ENCODE results near the gene HOXD12. TPM values are rescaled to one million over a fixed set of nuclear protein-coding genes. Genes with fewer than 3 reads are reported as not detected.

HOXD12 gene, protein sequence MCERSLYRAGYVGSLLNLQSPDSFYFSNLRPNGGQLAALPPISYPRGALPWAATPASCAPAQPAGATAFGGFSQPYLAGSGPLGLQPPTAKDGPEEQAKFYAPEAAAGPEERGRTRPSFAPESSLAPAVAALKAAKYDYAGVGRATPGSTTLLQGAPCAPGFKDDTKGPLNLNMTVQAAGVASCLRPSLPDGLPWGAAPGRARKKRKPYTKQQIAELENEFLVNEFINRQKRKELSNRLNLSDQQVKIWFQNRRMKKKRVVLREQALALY
- under 1 TPM in 2 of 12 donors, not detected in 10; 0.15 to 0.37 TPM for polyA plus RNA-seq (ENCODE audit: insufficient read length in 12 of 12)
- long read RNA-seq, donor 1, result 0 reads
- long read RNA-seq, donor 2, result 0 reads
- long read RNA-seq, donor 3, result 0 reads
- long read RNA-seq, donor 4, result 0 reads
- long read RNA-seq, donor 5, result 0 reads
- long read RNA-seq, donor 6, result 0 reads
- long read RNA-seq, donor 7, result 0 reads
- long read RNA-seq, donor 8, result 0 reads
- long read RNA-seq, donor 9, result 0 reads
- long read RNA-seq, donor 10, result 0 reads
- long read RNA-seq, donor 11, result 0 reads

DNA sequence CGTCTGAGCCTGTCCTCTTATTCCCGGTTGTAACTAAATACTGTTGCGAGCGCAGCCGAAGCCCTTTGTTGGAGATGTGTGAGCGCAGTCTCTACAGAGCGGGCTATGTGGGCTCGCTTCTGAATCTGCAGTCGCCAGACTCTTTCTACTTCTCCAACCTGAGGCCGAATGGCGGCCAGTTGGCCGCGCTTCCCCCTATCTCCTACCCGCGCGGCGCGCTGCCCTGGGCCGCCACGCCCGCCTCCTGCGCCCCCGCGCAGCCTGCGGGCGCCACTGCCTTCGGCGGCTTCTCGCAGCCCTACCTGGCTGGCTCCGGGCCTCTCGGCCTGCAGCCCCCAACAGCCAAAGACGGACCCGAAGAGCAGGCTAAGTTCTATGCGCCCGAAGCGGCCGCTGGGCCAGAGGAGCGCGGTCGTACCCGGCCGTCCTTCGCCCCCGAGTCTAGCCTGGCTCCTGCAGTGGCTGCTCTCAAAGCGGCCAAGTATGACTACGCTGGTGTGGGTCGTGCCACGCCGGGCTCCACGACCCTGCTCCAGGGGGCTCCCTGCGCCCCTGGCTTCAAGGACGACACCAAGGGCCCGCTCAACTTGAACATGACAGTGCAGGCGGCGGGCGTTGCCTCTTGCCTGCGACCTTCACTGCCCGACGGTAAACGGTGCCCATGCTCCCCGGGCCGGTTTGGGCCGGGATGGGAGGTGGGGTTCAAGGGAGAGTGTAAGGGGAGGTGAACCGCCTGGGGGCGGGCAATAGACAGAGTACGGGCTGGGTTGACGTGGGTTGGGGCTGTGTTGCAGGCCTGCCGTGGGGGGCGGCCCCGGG, at the start of gene HOXD12:
Gene HOXD12 (plus strand): TSS at position 68 of the 819 bp plus-strand sequence. CDS start 7 bp downstream, at position 75.
- DNase-seq, result no peak

DNA sequence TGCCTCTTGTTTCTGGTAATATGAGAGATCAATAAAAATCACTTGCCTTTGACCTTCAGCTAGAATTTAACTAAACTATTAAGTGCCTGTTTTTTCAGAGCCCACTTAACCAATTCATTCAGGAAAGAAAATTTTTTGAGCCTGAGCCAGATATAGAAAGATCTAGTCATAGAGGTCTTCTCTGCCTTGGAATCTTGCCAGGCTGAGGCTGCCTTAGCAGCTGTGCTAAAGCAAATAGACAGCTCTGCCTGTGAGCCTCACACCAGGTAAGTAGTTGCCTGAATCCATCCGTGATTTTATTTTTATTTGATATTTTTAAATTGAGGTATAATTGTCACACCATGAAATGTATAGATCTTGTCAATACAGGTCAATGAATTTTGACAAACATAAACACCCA, 43.2 kb upstream of the HOXD12 start:
- DNase-seq, result no peak

DNA sequence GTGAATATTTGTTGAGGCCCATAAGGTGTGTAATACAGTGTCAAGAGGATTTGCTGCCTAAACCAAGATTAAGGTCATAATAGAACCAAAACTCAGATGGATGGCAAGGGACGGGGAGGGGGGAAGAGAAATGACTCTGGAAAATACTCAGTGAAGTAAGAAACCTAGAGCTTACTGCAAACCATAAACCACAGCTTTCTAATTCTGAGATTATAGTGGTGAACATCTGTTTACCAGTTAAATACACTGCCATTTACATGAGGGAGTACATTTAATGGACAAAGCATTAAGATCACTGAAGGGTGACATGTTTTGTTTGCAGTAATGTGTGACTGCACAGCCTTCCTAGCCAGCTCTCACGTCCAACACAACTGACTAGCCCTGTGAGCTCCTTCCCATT, 35.6 kb upstream of the HOXD12 start:
- no peak for DNase-seq

DNA sequence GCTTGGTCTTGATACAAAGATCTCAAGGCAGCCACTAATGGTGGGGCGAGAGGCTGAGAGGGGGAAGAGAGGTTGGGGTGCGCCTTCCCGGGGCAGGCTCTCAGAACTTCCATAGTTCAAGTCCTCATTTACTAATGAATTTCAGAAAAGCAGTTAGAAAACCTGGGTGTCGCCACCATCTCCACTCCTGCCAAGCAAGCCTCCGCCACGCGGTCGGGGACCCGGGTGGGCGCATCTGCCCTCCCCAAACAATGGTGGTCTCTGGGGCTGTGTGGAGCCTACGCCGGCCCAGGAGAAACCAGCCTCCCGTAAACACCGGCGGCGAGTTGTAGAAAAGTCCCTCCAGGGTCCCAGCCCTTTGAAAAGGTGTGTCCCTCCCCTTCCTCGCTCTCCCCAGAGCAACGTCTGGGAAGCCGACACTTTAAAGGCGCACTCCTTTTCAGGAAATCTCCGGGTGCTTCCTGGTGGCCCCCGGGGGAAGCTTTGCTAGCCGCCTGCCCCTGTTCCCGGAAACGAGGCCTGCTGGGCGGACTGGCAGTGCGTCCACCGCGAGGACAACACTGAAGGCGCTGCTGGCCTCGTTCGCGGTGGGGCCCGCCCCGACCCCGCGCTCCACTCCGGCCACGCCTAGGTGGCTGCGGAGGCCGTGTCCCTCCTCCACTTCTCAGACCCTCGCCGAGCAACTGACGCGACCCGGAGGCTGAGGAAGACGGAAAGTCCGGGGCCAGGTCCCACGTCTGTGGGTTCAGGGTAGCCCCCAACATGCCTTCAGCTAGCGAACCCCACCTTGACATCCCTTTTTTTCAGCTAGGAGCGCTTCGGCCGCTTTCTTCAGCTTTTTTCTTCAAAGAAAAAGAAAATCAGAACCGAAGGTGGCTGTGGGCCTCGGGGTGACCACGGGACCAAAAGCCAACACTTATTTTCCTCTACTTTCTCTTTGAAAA, 32.7 kb upstream of the HOXD12 start:
- no peak for DNase-seq

DNA sequence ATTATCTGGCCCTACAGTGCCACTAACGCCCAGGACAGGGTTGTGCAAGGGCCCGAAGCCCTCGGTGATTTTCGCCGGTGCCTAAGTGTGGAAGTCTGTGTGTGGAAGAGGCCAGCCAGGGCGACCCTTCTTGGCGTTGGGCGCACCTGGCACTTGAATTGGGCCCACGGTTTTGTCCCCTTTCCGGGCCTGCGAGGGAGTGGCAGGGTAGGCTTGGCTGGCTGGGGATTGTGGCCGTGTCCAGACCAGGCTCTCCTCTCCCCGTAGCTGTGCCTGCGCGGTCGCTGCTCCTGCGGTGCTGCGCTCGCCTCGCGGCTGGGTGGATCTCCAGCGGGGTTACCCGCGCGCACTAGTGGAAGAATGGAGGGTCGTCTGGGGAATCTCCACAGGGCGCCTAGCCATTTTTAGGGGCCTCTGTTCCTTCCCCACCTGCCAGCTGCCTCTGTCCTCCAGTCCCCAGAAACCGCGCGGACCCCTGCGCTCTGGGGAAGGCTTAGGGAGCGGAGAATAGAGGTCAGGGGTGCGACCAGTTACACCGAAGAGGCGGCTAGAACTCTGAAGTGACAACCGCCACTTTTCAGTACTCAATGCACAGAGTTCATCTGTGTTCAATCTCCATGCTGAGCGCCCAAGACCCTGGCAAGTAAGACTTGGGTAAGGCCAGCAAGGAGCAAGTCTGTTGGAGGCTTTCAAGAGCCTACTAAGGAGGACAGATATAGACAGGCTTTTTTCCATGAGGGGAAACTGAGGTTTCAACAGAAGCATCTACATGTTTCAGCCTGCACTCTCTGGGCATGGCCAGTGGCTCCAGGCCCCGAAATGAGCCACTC, 31.8 kb upstream of the HOXD12 start:
- DNase-seq, result no peak

DNA sequence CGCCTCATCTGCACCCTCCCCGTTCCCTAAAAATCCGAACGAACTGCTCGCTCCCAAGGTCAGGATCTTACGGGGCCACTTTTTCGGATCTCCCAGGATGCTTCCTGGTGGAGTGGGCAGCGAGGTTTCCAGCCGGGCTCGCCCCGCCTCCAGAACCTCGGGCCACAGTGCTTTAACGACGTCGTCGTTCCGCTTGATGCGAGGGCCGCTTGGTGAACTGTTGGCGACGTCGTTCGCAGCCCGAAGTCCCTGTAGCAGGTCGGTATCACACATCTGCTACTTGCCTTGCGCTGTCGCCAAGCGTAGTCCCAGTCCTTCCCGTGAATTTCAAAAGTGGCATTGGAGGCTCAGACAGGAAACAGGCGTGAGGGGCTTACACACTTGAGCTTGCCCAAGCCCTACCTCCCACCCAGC, 31.2 kb upstream of the HOXD12 start:
- DNase-seq, result no peak

DNA sequence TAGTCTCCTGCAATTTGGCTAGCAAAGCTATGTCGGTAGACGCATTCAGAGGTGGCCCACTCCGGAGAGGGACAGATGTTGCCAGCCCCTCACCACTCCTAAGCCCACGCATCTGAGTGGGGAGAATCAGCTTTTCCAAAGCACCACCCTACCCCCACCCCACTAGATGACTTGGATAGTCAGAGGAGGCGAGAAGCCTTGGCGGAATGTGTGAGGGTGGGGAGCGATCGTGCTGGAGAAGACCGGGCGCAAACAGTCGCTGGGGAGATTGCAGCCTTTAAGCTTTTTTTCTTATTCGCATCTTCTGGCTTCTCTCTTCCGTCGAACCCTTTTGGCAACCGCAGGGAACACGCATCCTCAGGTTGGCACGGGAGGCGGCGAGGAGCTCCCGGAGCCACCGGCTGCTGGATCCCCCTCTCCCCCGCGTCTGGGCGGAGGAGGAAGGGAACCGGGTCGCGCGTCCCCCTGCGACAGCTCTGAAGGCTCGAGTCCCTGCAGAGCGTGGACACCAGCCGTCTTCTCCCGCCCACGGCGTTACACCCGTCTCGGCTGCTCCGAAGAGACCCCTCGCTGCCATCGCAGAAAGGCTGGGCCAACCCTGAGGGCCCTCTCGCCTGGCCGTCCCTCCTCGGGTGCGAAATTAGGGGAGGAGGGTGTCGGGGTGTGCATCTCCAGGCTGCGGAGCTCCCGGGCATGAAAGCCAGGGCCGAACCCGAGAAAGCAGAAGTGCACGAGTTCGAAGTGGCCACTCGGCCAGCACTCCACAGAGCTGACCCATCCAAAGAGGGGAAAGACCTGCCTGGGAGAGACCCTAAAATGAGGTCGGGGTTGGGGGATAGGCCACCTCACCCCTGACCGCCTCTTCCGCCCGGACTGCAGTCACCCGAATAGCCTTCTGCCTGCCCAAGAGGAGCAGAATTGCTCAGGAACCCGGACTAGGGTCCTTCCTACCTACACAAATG, 28.0 kb upstream of the HOXD12 start:
- no peak for DNase-seq

DNA sequence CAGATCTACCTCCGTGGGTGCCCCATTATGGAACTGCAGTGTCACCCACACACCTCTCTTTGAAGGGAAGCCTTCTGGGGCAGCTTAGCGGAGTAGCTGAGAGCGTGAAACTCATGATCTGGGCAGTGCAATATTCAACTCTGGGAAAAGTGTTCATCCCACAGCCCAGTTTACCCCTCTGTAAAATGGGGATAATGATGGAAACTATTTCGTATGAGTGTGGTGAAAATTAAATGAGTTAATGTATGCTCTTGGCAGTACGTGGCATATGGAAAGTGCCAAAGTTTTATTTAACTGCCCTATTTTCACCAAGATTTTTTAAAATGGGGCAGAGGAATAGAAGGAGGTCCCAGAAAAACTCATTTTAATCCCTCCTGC, 27.3 kb upstream of the HOXD12 start:
- DNase-seq, result no peak

DNA sequence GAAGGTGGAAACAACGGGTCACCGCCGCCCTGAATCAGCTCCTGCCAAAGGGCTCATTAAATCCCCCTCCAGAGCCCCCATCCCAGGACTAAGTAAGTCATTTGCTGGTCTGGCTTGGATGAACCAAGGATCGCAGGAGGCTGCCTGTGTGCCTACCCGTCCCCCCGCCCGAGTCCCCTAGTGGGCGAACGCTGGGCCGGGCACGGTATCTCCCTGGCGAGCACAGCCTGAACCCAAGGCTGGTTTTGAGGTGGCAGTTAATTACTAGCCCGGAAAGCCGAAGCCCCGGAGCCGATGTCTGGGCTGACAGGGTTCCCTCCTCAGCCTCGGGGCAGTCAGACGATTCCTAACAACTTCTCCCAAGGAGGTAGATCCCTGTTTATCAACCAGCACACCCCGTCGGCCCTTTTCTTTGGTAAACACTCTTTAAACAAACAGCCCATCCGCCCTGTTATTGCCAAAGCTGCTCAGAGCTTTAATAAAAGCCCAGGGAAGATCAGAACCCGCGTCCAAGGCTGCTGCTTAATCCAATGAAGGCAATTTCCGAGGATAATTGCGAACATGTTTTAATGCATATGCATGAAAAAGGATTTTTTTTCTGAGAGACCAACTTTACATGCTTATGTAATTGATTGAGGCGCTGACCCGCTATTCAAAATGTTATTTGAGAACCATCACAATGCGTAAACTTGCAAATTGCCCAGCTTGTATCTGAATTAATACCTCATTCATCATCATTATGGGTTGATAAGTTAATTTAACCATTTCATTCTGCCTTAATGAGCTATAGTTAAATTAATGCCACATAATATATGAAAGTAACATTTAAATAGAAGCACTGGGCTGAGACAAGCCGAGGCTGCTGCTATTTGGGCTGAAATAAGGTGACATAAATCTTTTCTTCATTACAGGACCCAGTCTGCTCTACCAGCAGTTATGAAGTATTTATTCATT, 26.4 kb upstream of the HOXD12 start:
- DNase-seq, result no peak

DNA sequence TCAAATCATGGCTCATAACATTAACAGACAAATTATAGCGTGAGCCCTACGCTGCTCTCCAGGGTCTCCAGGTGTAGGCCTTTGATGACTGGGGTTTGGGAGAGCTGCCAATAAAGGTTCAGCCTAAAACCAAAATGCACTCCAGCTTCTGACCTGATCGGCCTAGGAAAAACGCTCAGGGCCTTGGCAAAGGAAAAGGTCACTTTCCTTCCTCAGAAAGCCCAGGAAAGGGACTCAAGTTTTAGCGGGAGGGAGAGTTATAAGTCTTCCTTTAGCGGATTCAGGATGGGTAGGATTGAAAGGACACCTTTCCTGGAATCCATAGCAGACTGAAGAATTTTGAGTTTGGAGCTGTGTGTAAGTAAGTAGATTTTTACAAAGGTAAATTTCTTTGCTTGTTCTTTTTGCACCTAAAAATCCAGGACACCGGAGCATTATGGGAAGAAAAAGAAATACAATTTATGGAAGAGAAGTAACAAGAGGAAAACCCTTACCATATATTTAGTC, 24.6 kb upstream of the HOXD12 start:
- no peak for DNase-seq

DNA sequence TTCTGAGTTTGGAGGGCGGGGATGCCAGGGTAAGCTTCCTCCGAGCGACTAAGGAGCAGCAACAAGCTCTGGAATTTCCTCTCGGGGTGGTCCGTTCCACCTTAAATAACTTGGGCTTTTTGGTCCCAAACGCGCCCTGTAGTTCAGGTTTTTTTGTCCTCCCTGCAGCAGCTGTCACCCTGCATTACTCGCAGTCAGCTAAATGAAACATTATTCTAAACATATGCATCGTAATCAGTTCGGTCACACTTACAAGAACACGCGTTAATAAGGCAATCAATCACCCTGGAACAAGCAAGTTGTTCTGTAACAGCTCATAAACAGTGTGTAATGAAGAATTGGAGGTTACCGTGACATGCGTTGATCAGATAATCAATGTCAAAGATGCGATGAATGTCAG, 24.1 kb upstream of the HOXD12 start:
- peak; percentile 10 for DNase-seq

DNA sequence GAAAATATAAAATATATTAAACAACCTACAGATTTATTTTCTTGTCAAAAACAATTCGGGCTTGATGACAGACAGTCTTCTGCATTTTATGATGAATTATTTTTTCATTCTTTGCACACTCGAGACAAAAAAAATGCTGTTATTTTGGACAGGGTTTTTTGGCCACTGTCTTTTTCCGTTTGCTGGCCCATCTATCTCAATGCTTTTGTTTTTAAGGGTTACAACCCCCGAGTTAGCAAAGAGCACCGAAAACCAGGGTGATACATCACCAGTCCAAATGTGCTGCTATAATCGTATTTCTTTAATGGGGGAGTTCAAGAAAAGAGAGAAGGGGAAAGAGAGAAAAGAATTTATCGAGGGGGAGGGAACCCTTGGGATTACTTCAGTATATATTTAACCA, 23.5 kb upstream of the HOXD12 start:
- DNase-seq, result peak; percentile 3

DNA sequence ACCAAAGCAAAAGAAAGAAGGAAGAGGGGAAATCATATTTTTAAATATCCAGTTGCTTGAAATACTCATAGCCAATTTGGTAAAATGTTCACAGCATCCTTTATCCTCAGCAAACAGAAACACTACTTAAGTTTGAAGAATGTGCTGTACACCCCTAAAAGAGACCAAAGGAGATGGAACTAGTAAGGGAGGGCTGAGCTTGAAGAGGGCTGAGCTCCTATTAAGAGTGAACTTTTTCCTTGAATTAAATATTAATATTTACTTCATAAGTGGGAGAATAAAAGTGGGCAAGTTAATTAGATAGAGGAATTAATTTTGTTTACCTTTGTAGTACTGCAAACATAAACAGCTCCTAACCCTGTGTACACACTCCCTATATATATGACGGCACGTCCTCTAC, 22.8 kb upstream of the HOXD12 start:
- DNase-seq, result no peak

DNA sequence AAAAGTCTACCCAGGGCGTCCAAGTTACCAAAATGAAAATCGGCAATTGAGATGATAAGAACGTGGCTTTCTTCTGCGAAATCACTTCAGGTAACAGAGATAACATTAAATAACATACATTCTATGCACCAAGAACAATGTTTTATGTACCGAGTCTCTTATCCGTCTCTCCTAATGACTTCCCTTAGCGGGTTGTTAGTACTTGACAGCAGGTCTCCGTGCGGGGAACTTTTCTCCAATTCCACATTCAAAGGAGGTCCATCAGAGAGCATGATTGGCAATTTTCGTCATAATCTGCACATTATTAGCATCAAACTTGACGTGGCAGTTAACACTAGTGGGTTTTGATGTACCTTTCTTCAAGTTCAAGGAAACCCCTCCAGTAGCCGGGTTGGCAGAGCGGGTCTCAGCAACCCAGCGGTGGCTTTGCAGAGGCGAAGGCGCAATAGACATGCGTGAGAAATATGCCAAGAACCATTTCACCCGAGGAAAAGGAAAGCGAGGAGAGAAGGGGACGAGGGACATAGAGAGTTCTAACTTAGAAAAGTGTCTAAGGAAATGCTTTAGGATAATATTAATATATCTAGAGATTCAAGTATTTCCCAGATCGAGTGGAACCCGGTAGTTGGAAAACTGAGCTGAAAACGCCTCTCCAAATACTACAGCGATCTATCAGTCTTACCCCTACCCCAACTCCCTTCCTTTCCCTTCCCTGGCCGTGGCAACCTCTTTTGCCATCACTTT, 20.9 kb upstream of the HOXD12 start:
- no peak for DNase-seq

DNA sequence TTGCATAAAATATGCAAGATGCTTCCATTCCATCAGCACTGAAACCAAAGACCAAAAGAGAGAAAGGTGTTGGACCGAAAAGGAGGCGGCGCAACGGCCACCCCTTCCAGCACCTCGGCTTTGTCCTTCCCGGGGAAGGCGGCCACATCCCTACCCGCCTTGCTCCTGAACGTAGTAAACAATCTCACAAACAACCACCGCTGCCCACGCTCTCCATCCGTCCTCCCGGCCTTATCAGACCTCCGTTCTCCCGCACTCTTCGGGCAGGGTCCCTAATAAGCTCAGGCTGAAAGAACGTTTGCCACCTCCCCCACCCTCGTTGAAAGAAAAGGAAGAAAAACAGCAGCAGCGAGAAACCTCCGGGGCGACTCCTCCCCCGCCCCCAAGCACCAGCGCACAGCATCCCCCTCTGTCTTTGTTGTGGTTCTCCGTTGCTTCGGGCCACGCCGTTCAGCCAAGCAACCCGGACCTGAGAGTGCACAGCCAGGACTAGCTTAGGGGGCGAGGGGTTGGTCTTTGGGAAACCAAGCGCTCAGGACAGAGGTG, 20.2 kb upstream of the HOXD12 start:
- no peak for DNase-seq

DNA sequence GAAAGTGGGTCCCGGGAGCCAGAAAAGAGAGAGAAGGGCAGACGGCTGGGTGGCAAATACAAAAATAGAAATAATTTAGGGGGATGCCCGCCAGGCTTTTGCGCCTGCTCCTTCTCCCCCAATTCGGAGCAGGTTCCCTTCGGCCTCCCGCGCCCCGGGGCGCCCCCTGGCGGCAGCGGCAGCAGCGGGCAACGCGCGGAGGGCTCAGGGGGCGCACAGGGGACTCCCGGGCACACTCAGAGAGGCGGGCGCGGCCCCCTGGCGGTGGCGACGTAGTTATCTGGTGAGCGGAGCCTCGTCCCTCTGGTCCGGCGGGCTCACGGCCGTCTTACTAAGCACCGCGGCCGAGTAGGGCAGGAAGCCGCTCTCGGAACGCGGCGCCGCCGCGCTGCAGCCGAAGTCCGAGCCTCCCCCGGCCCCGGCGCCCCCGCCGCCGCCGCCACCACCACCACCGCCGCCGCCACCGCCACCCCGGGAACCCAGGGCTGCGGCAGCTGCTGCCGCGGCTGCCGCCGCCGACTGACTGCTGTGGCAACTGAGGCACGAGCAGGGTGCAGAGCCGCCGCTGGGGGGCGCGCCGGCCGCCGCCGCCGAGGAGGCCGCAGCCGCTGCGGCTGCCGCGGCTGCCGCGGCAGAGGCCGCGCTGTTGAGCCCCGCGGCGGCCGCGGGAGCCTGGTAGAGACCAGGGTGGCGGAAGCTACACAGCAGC, 19.6 kb upstream of the HOXD12 start:
- no peak for DNase-seq

All from muscle of arm (tissue), 14 donors.